Spleen (tissue), 11 donors: ENCODE results near the gene OR11L1. TPM values are rescaled to one million over a fixed set of nuclear protein-coding genes. Genes with fewer than 3 reads are reported as not detected.

Experiments
- DNase-seq: peaks from one replicate; pipeline ENCODE4 v3.0.0-alpha.2; 2020
- H3K27ac ChIP-seq, 8 donors: fragments of 200-600 bp; sonication (generic) in 7 of 8; 1 replicate in 4 of 8; 2 replicates in 4 of 8; pipeline versions ENCODE4 v1.5.0 to v1.8.0; 2016 to 2021; ENCODE audit warnings: inconsistent platforms in 4 of 8, mild to moderate bottlenecking in 4 of 8, moderate library complexity in 1 of 8
- H3K27me3 ChIP-seq, 7 donors: fragments of 200-600 bp; sonication (generic) in 6 of 7; replicated peaks in 1 of 7; 1 replicate in 4 of 7; 2 replicates in 3 of 7; pipeline versions ENCODE4 v1.5.0 to v1.8.0; 2016 to 2021; ENCODE audit warnings: inconsistent platforms in 3 of 7, mild to moderate bottlenecking in 1 of 7
- H3K36me3 ChIP-seq, 6 donors: fragments of 200-600 bp; sonication (generic) in 5 of 6; 1 replicate in 4 of 6; 2 replicates in 2 of 6; pipeline versions ENCODE4 v1.5.0 to v1.8.0; 2016 to 2021; ENCODE audit warnings: inconsistent platforms in 2 of 6
- H3K4me1 ChIP-seq, 6 donors: fragments of 200-600 bp; sonication (generic) in 5 of 6; 1 replicate in 3 of 6; 2 replicates in 3 of 6; pipeline versions ENCODE4 v1.5.0 to v1.8.0; 2016 to 2021; ENCODE audit warnings: inconsistent platforms in 3 of 6
- H3K4me3 ChIP-seq, 8 donors: fragments of 200-600 bp; sonication (generic) in 7 of 8; 1 replicate in 4 of 8; 2 replicates in 4 of 8; pipeline versions ENCODE4 v1.5.0 to v1.8.0; 2016 to 2021; ENCODE audit warnings: inconsistent platforms in 4 of 8, mild to moderate bottlenecking in 4 of 8, moderate library complexity in 2 of 8
- H3K9me3 ChIP-seq, 8 donors: fragments of 200-600 bp; sonication (generic) in 7 of 8; 1 replicate in 4 of 8; 2 replicates in 4 of 8; pipeline versions ENCODE4 v1.5.0 to v1.8.0; 2016 to 2021; ENCODE audit warnings: inconsistent platforms in 4 of 8
- POLR2A ChIP-seq, 3 donors: fragments of 450-650 bp; IDR thresholded peaks; one replicate each; pipeline ENCODE4 v1.5.1; 2017; ENCODE audit warnings: antibody characterized with exemption in 3 of 3, mild to moderate bottlenecking in 1 of 3
- POLR2AphosphoS5 ChIP-seq, 3 donors: sonication (generic); formaldehyde crosslinking; IDR thresholded peaks; one replicate each; pipeline ENCODE4 v1.5.1; 2017; ENCODE audit warnings: antibody characterized with exemption in 3 of 3
- WGBS, 5 donors: extraction: QIAGEN DNeasy Blood & Tissue Kit in 3 of 5; methylation state at CpG; one replicate each; pipeline versions ENCODE4 v1.1.5 to v1.1.7; 2013 to 2018; 5-methylcytosine and 5-hydroxymethylcytosine counted together
- intact Hi-C: fragments of 100-400 bp; cut with DNase I; formaldehyde crosslinking; loops from one replicate; pipeline ENCODE4 v1.15.0; 2023; ENCODE audit warnings: low total_unique reads
- polyA plus RNA-seq, 3 donors: library from polyadenylated mRNA; stranded (reverse); fragments of 200-250 nt; gene quantifications; one replicate each; pipeline ENCODE4 v1.2.1, GENCODE V29; 2013
- total RNA-seq, 7 donors: library from RNA; depleted of rRNA in 3 of 7; stranded (reverse); fragments of >200 nt in 3 of 7; fragmentation: NEBNext Ultra II Directional in 4 of 7; extraction: Animal tissue kit (Norgen Biotek cat#: 25700) in 4 of 7; gene quantifications; one replicate each; pipeline versions ENCODE4 v1.1.0 to v1.2.1, GENCODE V29; 2016 to 2021
- TF ChIP-seq, protein P1 (sequence below), 11 experiments: fragments of 200-600 bp in 7 of 11; fragments of 450-650 bp in 4 of 11; sonication (generic) in 4 of 11; IDR thresholded peaks in 8 of 11; conservative IDR thresholded peaks in 3 of 11; 1 replicate in 7 of 11; 2 replicates in 4 of 11; pipeline versions ENCODE4 v1.4.0 to v1.8.0; 2016 to 2021; ENCODE audit warnings: antibody characterized with exemption in 11 of 11, inconsistent platforms in 4 of 11, mild to moderate bottlenecking in 1 of 11
- donor health status: healthy with polysubstance abuse.
- donor health status: DM: no; HTN: no; CAD: no; lungs with moderate emphysema.
- donor health status: DM: no; HTN: no; CAD: no.
- donor health status: Bipolar disorder and iron deficiency.
- donor health status: healthy.
- donor health status: DM: no; HTN: no; CAD: no.
- donor health status: DM: yes; HTN: yes; CAD: no.

The OR11L1 gene
- total and polyA plus RNA-seq, 10 donors, result not detected

DNA sequence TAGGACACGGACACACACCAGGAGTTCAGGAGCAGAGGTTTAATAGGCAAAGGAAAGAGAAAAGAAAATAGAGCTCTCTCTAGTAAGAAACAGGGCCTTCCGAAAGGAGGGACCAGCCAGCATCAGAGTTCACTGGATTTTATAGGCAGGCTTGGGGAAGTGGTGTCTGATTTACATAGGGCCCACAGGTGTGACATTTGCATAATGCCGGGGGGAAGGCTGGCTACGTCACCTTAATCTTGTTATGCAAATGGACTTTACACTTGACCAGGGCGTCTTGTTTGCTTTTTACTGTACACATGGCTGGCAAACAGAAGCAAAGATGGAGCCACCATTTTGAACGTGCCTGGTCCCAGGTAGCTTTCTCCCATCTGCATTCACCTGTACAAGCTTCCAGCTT, 17.7 kb downstream of the OR11L1 start, which contains the start of gene OR14A16:
Gene OR14A16 (minus strand): TSS at position 97 of the 400 bp plus-strand sequence. CDS start 8,390 bp downstream, outside the sequence.
- DNase-seq, result no peak
- intact Hi-C loops, result no loop called here
- no peaks in the 10 kb centered on the region for H3K36me3 ChIP-seq
- H3K9me3 ChIP-seq, result no peaks in the 10 kb centered on the region
- H3K4me3 ChIP-seq, result no peak within 1 kb of the TSS
- H3K27me3 ChIP-seq, result no peaks in the 10 kb centered on the region
- H3K4me1 ChIP-seq, result no peaks in the 10 kb centered on the region
- 57 to 80% (median 75%) methylated on average over 6 of the region's 6 CpGs for WGBS, 5 donors
- TF ChIP-seq POLR2AphosphoS5 (IDR thresholded peaks at IDR 0.05) (no peak), POLR2A (IDR thresholded peaks at IDR 0.05) (no peak)
- TF ChIP-seq, protein P1, sequence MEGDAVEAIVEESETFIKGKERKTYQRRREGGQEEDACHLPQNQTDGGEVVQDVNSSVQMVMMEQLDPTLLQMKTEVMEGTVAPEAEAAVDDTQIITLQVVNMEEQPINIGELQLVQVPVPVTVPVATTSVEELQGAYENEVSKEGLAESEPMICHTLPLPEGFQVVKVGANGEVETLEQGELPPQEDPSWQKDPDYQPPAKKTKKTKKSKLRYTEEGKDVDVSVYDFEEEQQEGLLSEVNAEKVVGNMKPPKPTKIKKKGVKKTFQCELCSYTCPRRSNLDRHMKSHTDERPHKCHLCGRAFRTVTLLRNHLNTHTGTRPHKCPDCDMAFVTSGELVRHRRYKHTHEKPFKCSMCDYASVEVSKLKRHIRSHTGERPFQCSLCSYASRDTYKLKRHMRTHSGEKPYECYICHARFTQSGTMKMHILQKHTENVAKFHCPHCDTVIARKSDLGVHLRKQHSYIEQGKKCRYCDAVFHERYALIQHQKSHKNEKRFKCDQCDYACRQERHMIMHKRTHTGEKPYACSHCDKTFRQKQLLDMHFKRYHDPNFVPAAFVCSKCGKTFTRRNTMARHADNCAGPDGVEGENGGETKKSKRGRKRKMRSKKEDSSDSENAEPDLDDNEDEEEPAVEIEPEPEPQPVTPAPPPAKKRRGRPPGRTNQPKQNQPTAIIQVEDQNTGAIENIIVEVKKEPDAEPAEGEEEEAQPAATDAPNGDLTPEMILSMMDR (IDR thresholded peaks at IDR 0.05 in 8 of 11, conservative IDR thresholded peaks at IDR 0.05 in 3 of 11), result no peak
- no peak within 1 kb of the TSS for H3K27ac ChIP-seq

DNA sequence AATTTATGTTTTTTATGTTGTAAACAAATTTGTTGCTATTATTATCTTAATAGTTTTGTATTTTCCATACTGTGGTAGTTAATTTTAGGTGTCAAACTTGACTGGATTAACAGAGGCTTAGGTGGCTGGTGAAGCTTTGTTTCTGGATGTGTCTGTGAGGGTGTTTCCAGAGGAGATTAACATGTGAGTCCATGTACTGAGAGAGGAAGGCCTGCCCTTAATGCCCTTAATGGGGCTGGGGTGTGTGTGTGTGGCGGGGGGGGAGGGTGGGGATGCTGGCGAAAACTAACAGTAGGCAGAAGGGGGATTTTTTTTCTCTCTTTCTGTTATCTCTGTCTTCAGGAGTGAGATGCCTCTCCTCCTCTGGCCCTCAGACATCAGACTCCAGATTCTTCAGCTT, 19.6 kb downstream of the OR11L1 start:
- Histone ChIP-seq H3K4me3 (no peak overlapping the region), H3K27ac (no peak overlapping the region), H3K9me3 (no peaks in the 10 kb centered on the region), H3K27me3 (no peaks in the 10 kb centered on the region), H3K36me3 (no peaks in the 10 kb centered on the region), H3K4me1 (no peaks in the 10 kb centered on the region)
- intact Hi-C loops, result no loop called here
- DNase-seq, result no peak
- TF ChIP-seq POLR2A (IDR thresholded peaks at IDR 0.05) (no peak), POLR2AphosphoS5 (IDR thresholded peaks at IDR 0.05) (no peak)
- TF ChIP-seq, protein P1 (IDR thresholded peaks at IDR 0.05 in 8 of 11, conservative IDR thresholded peaks at IDR 0.05 in 3 of 11), result no peak
- WGBS, 5 donors, result 42 to 85% (median 73%) methylated on average over 2 of the region's 2 CpGs

DNA sequence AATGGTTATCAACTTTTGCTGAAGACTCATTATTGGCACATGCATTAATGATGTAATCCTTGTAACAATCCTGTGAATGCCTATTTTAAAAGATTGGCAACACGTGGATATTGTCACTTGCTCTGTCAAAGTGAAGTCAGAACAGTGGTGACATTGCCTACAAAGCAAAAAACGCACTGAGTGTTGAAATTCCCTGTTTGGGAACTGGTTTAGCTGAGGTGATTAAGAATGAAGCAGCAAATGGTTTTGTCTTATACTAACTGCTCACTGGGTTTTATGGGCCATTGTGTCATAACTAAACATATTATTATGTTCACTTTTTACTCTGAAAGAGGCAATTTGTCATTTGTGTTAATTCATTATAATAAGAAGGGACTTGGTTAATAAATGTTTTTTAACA, 29.1 kb downstream of the OR11L1 start:
- intact Hi-C loops, result no loop called here
- TF ChIP-seq POLR2AphosphoS5 (IDR thresholded peaks at IDR 0.05), result no peak
- 50 to 76% (median 69%) methylated on average over 2 of the region's 2 CpGs for WGBS, 5 donors
- DNase-seq, result no peak
- Histone ChIP-seq H3K27ac (no peak overlapping the region), H3K4me1 (no peaks in the 10 kb centered on the region), H3K27me3 (no peaks in the 10 kb centered on the region), H3K4me3 (no peak overlapping the region), H3K36me3 (no peaks in the 10 kb centered on the region), H3K9me3 (no peaks in the 10 kb centered on the region)

DNA sequence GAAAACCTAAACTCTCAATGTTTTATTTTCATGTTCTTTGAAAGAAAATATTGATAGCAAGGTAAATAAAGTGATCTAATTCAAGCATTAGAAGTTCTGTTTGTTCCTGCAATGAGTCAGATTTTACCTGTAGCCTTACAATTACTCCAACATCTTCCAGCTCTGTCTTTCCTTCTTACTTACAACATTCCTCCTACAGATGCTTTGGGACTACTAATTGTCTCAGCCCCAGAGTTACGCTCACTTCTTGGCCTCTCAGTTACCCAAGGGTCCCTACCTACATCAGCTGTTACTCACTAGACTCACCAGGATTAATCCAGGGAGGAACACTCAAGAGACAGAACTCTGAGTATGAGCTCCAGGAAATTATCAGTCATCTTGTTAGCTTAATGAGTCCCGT, 44.2 kb downstream of the OR11L1 start:
- no peak for DNase-seq
- Histone ChIP-seq H3K27ac (no peak overlapping the region), H3K9me3 (peaks cover 0 to 22% (median 3%) of the 10 kb centered on the region in 8 donors), H3K36me3 (no peaks in the 10 kb centered on the region), H3K4me1 (no peaks in the 10 kb centered on the region), H3K4me3 (no peak overlapping the region), H3K27me3 (no peaks in the 10 kb centered on the region)
- no peak for TF ChIP-seq POLR2A (IDR thresholded peaks at IDR 0.05)
- WGBS, 5 donors, result 0 to 64% (median 32%) methylated on average over 2 of the region's 2 CpGs
- intact Hi-C loops, result no loop called here

Other genes starting within 250 kb of the OR11L1 start
- not detected for gene OR2G3, start 236.3 kb downstream of the OR11L1 start, total RNA-seq
- gene OR2G3, start 236.3 kb downstream of the OR11L1 start, polyA plus RNA-seq, result not detected
- not detected for gene OR13G1, start 162.2 kb downstream of the OR11L1 start, total RNA-seq
- not detected for gene OR13G1, start 162.2 kb downstream of the OR11L1 start, polyA plus RNA-seq
- not detected for gene OR6F1, start 125.2 kb downstream of the OR11L1 start, total RNA-seq
- not detected for gene OR6F1, start 125.2 kb downstream of the OR11L1 start, polyA plus RNA-seq
- gene OR14K1, start 103.3 kb downstream of the OR11L1 start, total RNA-seq, result under 1 TPM in 2 of 7 donors, not detected in 5; 0.38 to 0.73 TPM
- not detected for gene OR14K1, start 103.3 kb downstream of the OR11L1 start, polyA plus RNA-seq
- not detected for gene OR14A2, start 93.8 kb downstream of the OR11L1 start, total RNA-seq
- not detected for gene OR14A2, start 93.8 kb downstream of the OR11L1 start, polyA plus RNA-seq
- not detected for gene OR1C1, start 81.3 kb downstream of the OR11L1 start, total RNA-seq
- gene OR1C1, start 81.3 kb downstream of the OR11L1 start, polyA plus RNA-seq, result not detected
- not detected for gene OR14A16, start 17.8 kb downstream of the OR11L1 start, total RNA-seq
- gene OR14A16, start 17.8 kb downstream of the OR11L1 start, polyA plus RNA-seq, result not detected
- 10 to 100 TPM in 4 of 7 donors, 1 to 10 TPM in 3; 2.8 to 68.8 (median 11.3) TPM for gene TRIM58, start 15.3 kb upstream of the OR11L1 start, total RNA-seq
- 1 to 10 TPM in 1 of 3 donors, under 1 TPM in 2; 0.17 to 2.1 (median 0.21) TPM for gene TRIM58, start 15.3 kb upstream of the OR11L1 start, polyA plus RNA-seq
- gene OR2W3, start 53.7 kb upstream of the OR11L1 start, total RNA-seq, result 10 to 100 TPM in 1 of 7 donors, 1 to 10 TPM in 5, not detected in 1; 1.1 to 11.2 (median 4.7) TPM
- gene OR2W3, start 53.7 kb upstream of the OR11L1 start, polyA plus RNA-seq, result under 1 TPM in 2 of 3 donors, not detected in 1; 0.29 to 0.35 TPM
- not detected for gene OR2T8, start 78.4 kb upstream of the OR11L1 start, total RNA-seq
- under 1 TPM in 1 of 3 donors, not detected in 2; 0.06 TPM for gene OR2T8, start 78.4 kb upstream of the OR11L1 start, polyA plus RNA-seq
- 1 to 10 TPM in 3 of 7 donors, under 1 TPM in 3, not detected in 1; 0.52 to 2.1 (median 1.2) TPM for gene OR2AJ1, start 83.0 kb upstream of the OR11L1 start, total RNA-seq
- under 1 TPM in 1 of 3 donors, not detected in 2; 0.03 TPM for gene OR2AJ1, start 83.0 kb upstream of the OR11L1 start, polyA plus RNA-seq
- 1 to 10 TPM in 5 of 7 donors, under 1 TPM in 2; 0.65 to 3.8 (median 1.8) TPM for gene OR2L8, start 107.0 kb upstream of the OR11L1 start, total RNA-seq
- not detected for gene OR2L8, start 107.0 kb upstream of the OR11L1 start, polyA plus RNA-seq
- gene OR2AK2, start 123.3 kb upstream of the OR11L1 start, total RNA-seq, result 1 to 10 TPM in 4 of 7 donors, under 1 TPM in 3; 0.49 to 3.1 (median 1.5) TPM
- not detected for gene OR2AK2, start 123.3 kb upstream of the OR11L1 start, polyA plus RNA-seq
- gene OR2L5, start 171.8 kb upstream of the OR11L1 start, total RNA-seq, result 1 to 10 TPM in 1 of 7 donors, under 1 TPM in 6; 0.29 to 3.1 (median 0.46) TPM
- gene OR2L5, start 171.8 kb upstream of the OR11L1 start, polyA plus RNA-seq, result under 1 TPM in 1 of 3 donors, not detected in 2; 0.03 TPM
- 1 to 10 TPM in 4 of 7 donors, under 1 TPM in 3; 0.19 to 5.2 (median 1.0) TPM for gene OR2L2, start 188.2 kb upstream of the OR11L1 start, total RNA-seq
- gene OR2L2, start 188.2 kb upstream of the OR11L1 start, polyA plus RNA-seq, result under 1 TPM; 0.04 to 0.32 (median 0.05) TPM
- 1 to 10 TPM in 1 of 7 donors, under 1 TPM in 6; 0.27 to 1.0 (median 0.32) TPM for gene OR2L3, start 204.9 kb upstream of the OR11L1 start, total RNA-seq
- under 1 TPM in 1 of 3 donors, not detected in 2; 0.06 TPM for gene OR2L3, start 204.9 kb upstream of the OR11L1 start, polyA plus RNA-seq